GM13976 (cell line): ENCODE data around the gene NME9.

Experiments used
- DNase-seq: peaks from one replicate; pipeline ENCODE4 v3.0.0; 2012; ENCODE audit warnings: low spot score
- in situ Hi-C: fragments of 300-500 bp; cut with MboI; formaldehyde crosslinking; loops from one replicate; pipeline ENCODE4 v1.12.0; 2022; ENCODE audit warnings: low sequenced_read_pairs, mixed read lengths, inconsistent platforms; ENCODE audit not compliant: unreplicated experiment
- TF ChIP-seq, protein P1 (sequence below): IDR thresholded peaks from 2 replicates; pipeline ENCODE4 v1.5.1; 2012; ENCODE audit warnings: borderline replicate concordance, mild to moderate bottlenecking; ENCODE audit not compliant: insufficient read depth; ENCODE audit errors: extremely low read depth, missing control alignments, control extremely low read depth

NME9 gene

DNA sequence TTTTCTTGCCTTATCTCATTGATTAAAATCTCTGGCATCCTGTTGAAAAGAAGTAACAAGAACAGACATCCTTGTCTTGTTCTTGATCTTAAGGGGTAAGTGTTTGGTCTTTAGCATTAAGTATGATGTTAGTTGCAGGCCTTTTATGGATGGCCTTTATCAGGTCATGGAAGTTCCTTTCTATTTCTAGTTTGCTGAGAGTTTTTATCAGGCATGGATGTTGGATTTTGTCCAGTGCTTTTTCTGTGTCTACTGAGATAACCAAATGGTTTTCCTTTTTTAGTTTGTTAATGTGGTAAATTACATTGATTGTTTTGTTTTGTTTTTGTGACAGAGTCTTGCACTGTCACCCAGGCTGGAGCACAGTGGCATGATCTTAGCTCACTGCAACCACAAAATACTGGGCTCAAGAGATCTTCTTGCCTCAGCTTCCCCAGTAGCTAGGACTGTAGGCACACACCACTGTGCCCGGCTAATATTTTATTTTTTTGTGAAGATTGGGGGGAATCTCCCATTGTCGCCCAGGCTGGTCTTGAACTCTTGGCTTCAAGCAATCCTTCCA lies 45.0 kb upstream of the NME9 start:
- no peak for DNase-seq
- TF ChIP-seq, protein P1, sequence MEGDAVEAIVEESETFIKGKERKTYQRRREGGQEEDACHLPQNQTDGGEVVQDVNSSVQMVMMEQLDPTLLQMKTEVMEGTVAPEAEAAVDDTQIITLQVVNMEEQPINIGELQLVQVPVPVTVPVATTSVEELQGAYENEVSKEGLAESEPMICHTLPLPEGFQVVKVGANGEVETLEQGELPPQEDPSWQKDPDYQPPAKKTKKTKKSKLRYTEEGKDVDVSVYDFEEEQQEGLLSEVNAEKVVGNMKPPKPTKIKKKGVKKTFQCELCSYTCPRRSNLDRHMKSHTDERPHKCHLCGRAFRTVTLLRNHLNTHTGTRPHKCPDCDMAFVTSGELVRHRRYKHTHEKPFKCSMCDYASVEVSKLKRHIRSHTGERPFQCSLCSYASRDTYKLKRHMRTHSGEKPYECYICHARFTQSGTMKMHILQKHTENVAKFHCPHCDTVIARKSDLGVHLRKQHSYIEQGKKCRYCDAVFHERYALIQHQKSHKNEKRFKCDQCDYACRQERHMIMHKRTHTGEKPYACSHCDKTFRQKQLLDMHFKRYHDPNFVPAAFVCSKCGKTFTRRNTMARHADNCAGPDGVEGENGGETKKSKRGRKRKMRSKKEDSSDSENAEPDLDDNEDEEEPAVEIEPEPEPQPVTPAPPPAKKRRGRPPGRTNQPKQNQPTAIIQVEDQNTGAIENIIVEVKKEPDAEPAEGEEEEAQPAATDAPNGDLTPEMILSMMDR: no peak
- in situ Hi-C loops: no loop called here

DNA sequence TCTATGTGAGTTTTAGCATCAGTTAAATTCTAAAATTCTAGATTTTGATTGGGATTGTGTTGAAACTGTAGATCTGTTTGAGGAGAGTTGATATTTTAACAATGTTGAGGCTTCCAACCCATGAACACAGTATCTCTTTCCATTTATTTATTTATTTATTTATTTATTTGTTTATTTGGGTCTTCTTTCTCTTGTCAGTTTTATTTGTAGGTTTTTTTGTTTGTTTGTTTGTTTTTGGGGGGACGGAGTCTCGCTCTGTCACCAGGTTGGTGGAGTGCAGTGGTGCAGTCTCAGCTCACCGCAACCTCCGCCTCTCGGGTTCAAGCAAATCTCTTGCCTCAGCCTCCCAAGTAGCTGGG lies 44.1 kb upstream of the NME9 start:
- TF ChIP-seq, protein P1: no peak
- in situ Hi-C loops: no loop called here
- DNase-seq: no peak

GRCh38 chr3:138373087-138373735 lies 43.6 kb upstream of the NME9 start:
- no peak for DNase-seq
- in situ Hi-C loops: no loop called here
- TF ChIP-seq, protein P1: no peak

DNA sequence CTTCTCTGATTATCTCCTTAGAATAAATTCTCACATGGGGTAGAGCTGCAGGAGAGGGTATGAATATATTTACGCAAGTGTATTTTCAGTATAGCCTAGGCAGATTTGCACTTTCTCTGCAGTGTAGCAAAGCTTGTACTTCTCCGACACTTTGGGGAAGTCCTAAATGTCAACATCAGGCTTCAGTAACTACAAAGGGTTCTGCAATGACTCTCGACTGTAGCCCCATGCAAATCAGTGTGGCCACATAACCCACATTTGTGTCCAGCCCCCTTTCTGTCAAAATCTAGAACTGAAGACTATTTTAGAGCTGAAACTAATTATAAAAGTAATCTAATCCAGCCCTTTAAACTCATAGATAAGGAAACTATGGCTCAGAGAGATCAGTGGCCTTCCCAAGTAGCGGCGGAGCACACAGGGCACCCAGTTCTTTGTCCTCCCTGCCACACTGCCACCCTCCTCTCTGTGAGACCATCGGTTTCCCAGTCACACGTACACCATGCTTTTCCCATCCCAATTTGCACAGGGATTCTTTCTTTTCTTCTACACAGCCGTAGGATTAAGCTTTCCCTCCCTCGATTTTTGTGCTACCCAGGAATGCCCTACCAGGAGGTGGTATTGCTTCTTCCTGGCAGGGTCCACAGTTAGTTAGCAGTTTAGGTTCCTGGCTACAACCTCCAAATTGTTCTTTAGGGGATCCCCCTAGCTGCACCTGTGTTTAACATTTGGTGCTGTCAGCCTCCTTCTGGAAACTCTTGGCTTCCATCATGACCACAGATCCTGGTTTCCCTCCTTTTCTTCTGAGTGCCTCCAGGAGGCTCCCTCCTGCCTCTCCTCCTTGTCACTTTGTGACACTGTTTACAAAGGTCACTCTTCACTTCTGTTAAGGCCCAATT lies 41.7 kb upstream of the NME9 start:
- in situ Hi-C loops: no loop called here
- peak; percentile 83 for DNase-seq
- TF ChIP-seq, protein P1: no peak

DNA sequence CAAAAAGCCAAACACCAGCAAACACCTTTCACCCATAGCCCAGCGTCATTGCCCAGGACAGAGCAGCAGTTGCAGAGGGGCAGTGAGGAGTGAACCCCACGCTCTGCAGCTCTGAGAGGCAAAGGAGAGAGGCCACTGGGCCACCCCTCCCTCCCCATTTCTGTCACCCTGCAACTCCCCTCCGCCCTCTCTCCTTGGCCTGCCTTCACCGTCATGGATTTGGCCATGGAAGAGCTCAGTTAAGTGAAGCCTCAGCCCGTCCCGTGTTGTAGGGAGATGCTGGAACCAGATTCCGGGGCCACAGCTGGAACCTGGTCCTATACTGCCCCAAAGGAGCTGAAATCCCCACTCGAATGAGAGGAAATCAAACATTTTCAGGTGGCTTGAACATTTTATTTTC lies 40.7 kb upstream of the NME9 start:
- no peak for DNase-seq
- TF ChIP-seq, protein P1: no peak
- in situ Hi-C loops: no loop called here

GRCh38 chr3:138369151-138369900 lies 39.7 kb upstream of the NME9 start:
- DNase-seq: no peak
- TF ChIP-seq, protein P1: no peak
- in situ Hi-C loops: no loop called here
